T-helper 2 cell treated with Interferon-gamma antibody and Interleukin-4, amounts not matched to agents 100 ng/mL and 5 ng/mL, for 36 hours (primary cell): ENCODE measurements around the gene FGGY. TPM values are rescaled to one million over a fixed set of nuclear protein-coding genes. Genes with fewer than 3 reads are reported as not detected.

Experiments
- intact Hi-C: fragments of 100-400 bp; cut with micrococcal nuclease; formaldehyde crosslinking; loops from one replicate; pipeline ENCODE4 v1.15.1; 2023
- total RNA-seq: library from RNA; stranded (reverse); gene quantifications from 2 replicates; pipeline ENCODE4 v1.2.3, GENCODE V29; 2022

The FGGY gene
- total RNA-seq, 1 donor from 2014 or later: 10.7 TPM

DNA sequence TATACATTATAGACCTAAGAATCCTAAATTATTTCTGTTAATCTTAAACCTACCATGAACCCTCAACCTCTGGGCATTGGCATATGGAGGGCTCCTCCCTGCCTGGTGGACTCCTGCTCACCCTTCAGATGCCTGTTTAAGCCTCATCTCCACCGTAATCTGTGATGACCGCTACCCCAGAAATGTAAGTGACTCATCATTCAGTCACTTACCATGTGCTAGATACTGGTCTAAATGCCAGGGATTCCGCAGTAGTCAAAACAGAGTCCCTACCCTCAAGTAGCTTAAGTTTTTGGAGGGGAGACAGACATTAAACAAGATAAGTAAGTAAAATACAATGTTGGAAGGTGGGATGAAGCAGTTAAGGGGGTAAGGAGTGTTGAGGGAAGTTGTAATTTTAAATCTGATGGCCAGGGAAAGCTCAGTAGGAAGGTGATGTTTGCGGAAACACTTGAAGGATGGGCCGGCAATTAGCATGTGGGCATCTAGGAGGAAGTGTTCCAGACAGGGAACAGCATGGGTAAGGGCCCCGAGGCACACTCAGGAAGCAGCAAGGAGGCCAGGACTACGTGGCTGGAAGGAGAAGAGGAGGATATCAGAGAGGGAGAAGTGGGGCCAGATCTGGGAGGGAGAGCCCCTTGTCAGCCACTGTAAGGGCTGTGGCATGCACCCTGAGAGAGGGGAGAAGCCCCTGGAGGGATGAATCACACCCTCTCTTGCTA, 376.1 kb downstream of the FGGY start:
- intact Hi-C loops: no loop called here

GRCh38 chr1:59673573-59674450, 376.9 kb downstream of the FGGY start:
- intact Hi-C loops: no loop called here

DNA sequence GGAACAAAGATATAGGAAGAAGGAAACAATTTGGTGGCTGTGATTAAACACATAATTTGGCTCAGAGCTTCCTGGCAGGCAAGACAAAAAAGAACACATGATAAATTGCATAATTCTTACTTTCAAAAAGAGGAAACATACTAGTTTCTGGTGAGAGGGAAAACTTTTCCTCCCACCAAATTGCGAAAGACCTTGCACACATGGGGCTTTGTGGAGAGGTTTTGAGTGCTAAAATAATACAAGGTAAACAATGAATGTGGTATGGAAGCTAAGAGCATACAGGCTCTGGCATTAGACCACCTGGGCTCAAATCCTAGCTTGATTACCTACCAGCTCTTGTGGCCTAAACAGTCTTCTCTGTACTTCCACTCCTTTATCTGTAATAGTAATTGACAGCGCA, 377.7 kb downstream of the FGGY start:
- intact Hi-C loops: no loop called here

- intact Hi-C loops: no loop called here
Measured at GRCh38 chr1:59675936-59676335, 379.0 kb downstream of the FGGY start.

GRCh38 chr1:59678040-59678439, 381.1 kb downstream of the FGGY start:
- intact Hi-C loops: no loop called here

GRCh38 chr1:59678493-59679228, 381.8 kb downstream of the FGGY start:
- intact Hi-C loops: no loop called here

- intact Hi-C loops: no loop called here
Measured at GRCh38 chr1:59680044-59680443, 383.1 kb downstream of the FGGY start.

GRCh38 chr1:59682396-59683080, 385.6 kb downstream of the FGGY start:
- intact Hi-C loops: no loop called here

DNA sequence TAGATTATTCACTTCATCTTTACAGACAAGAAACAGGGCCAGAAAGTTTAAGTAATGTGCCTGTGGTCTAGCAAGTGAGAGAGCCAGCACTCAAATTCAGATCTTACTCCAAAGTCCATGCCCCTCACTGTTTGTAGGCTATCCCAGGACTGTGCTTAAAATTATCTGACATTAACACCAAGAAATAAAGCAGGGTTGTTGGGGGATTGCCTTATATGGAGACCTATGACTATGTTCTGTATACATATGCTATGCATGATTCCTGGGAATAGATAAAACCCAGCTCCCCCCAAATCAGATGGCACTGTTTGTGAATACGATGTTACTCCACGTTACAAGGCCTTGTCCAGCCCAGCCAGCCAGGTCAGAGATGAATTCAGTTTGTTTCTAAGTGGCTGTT, 386.3 kb downstream of the FGGY start:
- intact Hi-C loops: no loop called here

GRCh38 chr1:59684698-59685097, 387.8 kb downstream of the FGGY start:
- intact Hi-C loops: no loop called here

DNA sequence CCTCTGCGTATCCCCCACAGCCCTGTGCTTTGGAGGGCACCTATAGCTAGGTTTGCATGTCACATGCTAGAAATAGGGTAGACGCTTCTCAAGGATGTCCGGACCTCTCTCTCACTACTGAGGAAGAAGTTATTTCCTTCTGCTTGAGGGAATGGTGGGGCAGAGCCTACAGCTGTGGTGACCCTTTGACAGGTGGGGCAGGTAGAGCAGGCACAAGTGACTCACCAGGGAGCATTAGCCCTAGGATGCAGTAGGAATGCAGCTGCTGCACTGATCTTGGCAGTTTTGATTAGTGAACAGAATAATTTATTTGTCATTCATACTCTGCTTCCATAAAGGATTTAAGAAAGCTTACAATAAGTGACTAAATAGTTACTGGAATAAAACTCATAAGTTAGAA, 388.2 kb downstream of the FGGY start:
- intact Hi-C loops: no loop called here

- intact Hi-C loops: no loop called here
Measured at GRCh38 chr1:59685666-59686065, 388.8 kb downstream of the FGGY start.

DNA sequence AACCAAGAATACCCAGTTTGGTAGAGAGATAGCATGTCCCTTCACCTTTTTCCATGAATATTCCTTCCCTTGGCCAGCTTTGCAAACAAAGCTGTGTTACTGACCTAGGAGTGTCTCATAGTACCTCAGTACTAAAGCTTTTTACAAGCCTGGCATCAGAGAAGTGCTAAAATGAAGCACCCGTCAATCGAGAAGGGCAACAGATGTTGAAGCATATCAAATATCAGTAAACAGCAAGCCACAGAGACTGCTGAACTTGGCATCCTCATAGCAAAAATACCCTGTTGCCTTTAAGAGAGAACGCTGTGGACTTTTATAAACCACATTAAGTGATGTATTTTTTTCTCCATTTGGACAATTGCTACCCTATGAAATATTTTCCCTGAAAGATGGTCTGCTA, 389.3 kb downstream of the FGGY start:
- intact Hi-C loops: no loop called here

DNA sequence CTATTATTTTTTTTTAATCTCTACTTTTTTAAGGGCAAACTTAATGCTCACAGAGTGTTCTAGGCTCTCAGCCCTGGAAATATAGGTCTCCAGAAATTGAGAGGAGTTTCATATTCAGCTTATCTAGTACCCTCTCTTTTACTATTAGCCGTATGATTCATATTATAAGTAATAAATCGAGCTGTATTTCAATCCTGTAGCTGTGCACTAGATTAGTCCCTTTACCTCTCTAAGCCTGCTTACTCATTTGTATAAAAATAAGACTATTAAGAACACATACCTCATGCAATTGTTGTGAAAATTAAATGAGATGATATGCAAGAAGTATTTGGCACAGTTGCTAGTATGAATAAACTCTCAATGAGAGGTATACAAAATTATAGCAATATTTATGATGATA, 389.7 kb downstream of the FGGY start:
- intact Hi-C loops: no loop called here

DNA sequence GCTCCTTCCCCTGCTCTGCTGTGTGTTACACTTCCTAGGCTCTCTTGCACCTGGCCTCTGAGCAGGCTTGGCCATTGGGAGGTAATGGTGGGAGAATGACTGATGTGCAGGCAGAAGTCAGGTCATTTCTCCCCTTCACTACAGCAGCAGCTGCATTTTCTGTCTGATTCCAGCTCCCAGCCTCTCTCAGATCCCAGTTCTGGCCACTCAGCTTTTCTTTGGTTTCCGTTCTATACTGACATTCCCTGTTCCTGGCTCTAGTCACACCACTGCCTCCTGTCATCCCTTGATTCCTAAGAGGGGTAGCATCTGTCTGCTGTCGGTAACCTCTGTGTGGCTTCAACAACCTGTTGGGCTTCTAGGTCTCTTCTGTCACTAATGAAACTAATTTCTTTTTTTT, 390.2 kb downstream of the FGGY start:
- intact Hi-C loops: no loop called here

- intact Hi-C loops: no loop called here
Measured at GRCh38 chr1:59688976-59689375, 392.1 kb downstream of the FGGY start.

- intact Hi-C loops: loop anchor here (10.0 kb wide), 1 partner anchor 1145 kb away; the partner anchor contains the start of gene OMA1
Measured at GRCh38 chr1:59689730-59690129, 392.8 kb downstream of the FGGY start.

DNA sequence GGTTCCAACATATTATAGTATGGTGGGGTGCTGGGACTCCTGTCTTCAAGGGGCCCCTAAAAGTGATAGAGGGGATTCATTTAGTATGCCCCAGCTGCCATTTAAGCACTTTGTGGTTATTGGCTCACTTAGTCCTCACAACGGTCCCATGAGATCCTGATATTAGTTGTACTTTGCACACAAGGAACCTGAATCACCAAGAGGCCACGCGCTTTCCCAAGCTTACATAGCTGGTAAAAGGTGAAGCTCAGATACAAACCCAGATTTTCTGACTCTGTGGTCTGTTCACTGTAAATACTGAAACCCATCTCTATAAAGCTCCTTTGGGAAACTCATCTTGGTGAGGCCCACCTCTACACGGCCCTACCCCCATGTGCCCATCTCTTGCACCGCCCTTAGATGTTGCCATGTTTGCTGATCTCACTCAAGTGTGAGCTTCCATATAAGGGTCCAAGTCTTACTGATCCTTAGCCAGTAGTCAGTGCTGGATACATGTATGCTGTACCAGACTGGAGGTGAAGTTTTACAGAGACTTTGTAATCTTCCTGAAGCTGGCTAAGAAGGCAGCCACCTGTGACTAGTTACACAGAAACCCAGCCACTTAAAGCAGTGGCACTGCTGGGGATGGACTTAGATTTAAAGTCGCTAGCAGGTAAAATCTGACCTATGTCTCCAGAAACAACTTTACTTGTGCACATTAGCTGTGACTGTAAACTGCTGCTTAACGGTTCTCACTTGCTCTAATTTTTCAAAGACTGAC, 393.5 kb downstream of the FGGY start:
- intact Hi-C loops: loop anchor here (10.0 kb wide), 1 partner anchor 1146 kb away; the partner anchor contains the start of gene OMA1

- intact Hi-C loops: loop anchor here (10.0 kb wide), 1 partner anchor 1146 kb away; the partner anchor contains the start of gene OMA1
Measured at GRCh38 chr1:59691261-59691660, 394.4 kb downstream of the FGGY start.

GRCh38 chr1:59692591-59692990, 395.7 kb downstream of the FGGY start:
- intact Hi-C loops: loop anchor here (10.0 kb wide), 1 partner anchor 1148 kb away; the partner anchor contains the start of gene OMA1
